Measurements from ENCODE around the gene RADIL.

The RADIL gene

DNA sequence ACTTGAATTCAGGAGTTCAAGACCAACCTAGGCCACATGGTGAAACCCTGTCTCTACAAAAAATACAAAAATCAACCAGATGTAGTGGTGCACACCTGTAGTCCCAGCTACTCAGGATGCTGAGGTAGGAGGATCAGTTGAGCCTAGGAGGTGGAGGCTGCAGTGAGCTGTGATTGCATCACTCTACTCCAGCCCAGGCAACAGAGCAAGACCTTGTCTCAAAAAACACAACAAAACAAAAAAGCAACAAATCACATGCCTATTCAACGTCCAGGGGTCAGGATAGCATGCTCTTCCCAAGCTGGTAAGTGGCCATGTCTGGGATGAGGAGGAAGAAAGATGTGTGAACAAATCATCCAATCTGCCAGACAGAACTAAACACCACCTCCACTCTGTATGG, 6.2 kb upstream of the RADIL start:
- TF ChIP-seq GATA2 (IDR thresholded peaks at IDR 0.05; ENCODE audit: low read depth, low read length), result no peak
- TF ChIP-seq GATA3 (IDR thresholded peaks at IDR 0.05; ENCODE audit: low read depth, low read length), result no peak

- TF ChIP-seq GATA2 (IDR thresholded peaks at IDR 0.05; ENCODE audit: low read depth, low read length) (no peak), GATA3 (IDR thresholded peaks at IDR 0.05; ENCODE audit: low read depth, low read length) (no peak)
Measured at GRCh38 chr7:4888161-4888560, 4.6 kb upstream of the RADIL start.

- TF ChIP-seq GATA3 (IDR thresholded peaks at IDR 0.05; ENCODE audit: low read depth, low read length) (no peak), GATA2 (IDR thresholded peaks at IDR 0.05; ENCODE audit: low read depth, low read length) (no peak)
Measured at GRCh38 chr7:4886671-4887070, 3.2 kb upstream of the RADIL start.

DNA sequence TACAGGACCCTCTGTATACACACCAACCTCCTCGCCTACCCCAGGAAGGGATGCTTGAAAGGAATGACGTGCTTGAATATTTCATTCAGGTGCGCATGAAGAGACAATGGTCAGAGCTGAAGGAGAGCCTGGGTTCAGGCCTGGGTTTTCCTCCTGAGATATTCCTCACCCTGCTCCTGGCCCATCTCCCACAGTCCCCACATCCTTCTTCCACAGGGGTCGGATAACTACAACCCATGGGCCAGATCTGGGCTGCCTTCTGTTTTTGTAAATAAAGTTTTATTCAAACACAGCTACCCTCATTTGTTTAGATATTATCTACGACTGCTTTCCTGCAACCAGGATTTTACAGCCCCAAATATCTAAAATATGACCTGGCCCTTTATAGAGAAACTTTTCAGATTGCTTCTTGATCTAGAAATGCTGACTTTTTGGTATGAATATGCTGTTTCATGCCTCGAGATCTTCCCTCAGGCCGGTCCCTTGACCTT, 1.8 kb upstream of the RADIL start:
- TF ChIP-seq GATA2 (IDR thresholded peaks at IDR 0.05; ENCODE audit: low read depth, low read length), result no peak
- TF ChIP-seq GATA3 (IDR thresholded peaks at IDR 0.05; ENCODE audit: low read depth, low read length), result no peak

- TF ChIP-seq GATA3 (IDR thresholded peaks at IDR 0.05; ENCODE audit: low read depth, low read length), result no peak
- no peak for TF ChIP-seq GATA2 (IDR thresholded peaks at IDR 0.05; ENCODE audit: low read depth, low read length)
Measured at GRCh38 chr7:4884164-4884563, 648 bp upstream of the RADIL start.

DNA sequence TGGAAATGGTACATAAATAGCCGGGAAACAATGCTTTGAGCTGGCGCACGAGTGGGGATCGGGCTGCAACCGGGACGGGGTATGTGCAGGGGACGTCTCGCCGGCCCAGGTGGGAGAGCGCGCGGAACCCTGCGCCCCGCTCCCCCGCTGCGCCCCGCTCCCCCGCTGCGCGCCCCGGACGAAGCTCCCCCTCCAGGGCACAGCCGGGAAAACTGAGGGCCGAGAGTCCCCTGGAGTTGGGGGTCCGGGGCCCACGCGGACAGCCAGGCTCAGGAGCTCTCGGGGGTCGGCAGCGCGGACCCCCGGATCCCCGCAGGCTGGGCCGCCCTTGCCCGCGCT, 514 bp downstream of the RADIL start:
- no peak for TF ChIP-seq GATA3 (IDR thresholded peaks at IDR 0.05; ENCODE audit: low read depth, low read length)
- TF ChIP-seq GATA2 (IDR thresholded peaks at IDR 0.05; ENCODE audit: low read depth, low read length), result no peak

DNA sequence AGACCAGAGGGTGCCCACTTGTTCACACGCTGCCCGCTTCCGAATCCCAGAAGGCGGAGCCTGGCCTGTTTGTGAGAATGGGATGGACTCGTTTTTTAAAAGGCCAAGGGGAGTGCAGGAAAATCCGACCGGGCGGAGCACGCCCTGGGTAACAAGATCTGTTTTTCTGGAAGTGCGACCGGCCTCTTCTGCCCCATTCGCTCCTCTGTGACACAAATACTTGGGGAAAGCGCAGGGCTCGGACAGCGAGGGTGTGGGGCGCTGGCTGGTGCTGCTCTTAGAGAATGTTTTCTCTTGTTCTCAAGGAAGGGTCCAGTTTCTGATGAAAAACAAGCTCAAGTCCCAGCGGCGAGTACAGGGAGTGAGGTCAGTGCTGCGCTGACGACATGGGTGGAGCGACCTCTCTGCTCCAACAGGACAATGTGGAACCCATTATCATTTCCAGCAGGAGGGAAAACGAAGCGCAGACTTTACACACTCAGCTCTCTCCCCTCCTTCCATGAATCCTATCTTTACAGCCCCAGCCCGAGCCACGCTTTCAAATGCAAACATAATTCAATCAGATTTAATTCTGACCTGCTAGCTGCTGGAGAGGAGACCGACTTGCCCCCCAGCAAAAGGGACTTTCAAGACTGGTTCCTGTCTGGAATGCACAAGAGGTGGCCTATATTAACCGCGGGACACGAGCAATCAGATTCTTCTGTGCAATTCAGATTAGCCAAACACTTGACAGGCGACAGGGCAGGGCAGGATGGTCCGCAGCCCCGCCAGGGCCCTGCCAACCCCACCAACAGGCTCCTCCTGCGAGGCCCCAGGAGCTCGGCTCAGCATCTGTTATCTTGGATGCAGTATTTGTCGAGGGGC, 1.1 kb downstream of the RADIL start:
- no peak for TF ChIP-seq GATA3 (IDR thresholded peaks at IDR 0.05; ENCODE audit: low read depth, low read length)
- TF ChIP-seq GATA2 (IDR thresholded peaks at IDR 0.05; ENCODE audit: low read depth, low read length), result peak; percentile 63

DNA sequence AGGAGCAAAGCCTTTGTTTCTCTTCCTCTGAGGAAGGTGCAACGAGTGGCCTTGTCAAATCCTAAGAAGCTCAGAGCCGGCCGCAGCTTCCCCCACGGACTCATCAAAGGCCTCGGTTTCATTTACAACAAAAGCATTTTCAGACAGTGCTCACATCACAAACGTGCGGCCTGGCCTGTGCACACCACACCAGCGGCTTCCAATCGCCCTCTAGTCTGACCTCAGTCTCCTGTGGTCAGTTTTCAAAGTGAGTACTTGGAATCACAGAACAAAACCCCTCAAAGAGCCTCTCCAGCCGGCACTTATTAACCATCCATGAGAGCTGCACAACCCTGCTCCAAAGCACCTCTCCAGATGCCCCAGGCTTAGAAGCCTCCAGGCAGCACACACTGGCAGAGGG, 3.3 kb downstream of the RADIL start:
- TF ChIP-seq GATA2 (IDR thresholded peaks at IDR 0.05; ENCODE audit: low read depth, low read length) (no peak), GATA3 (IDR thresholded peaks at IDR 0.05; ENCODE audit: low read depth, low read length) (no peak)

GRCh38 chr7:4879396-4880081, 4.0 kb downstream of the RADIL start:
- TF ChIP-seq GATA2 (IDR thresholded peaks at IDR 0.05; ENCODE audit: low read depth, low read length), result no peak; the same call in 1 of the 2 replicates
- TF ChIP-seq GATA3 (IDR thresholded peaks at IDR 0.05; ENCODE audit: low read depth, low read length), result no peak

- TF ChIP-seq GATA3 (IDR thresholded peaks at IDR 0.05; ENCODE audit: low read depth, low read length), result no peak
- TF ChIP-seq GATA2 (IDR thresholded peaks at IDR 0.05; ENCODE audit: low read depth, low read length), result no peak
Measured at GRCh38 chr7:4878336-4879335, 4.9 kb downstream of the RADIL start.

GRCh38 chr7:4876586-4876985, 6.9 kb downstream of the RADIL start:
- TF ChIP-seq GATA3 (IDR thresholded peaks at IDR 0.05; ENCODE audit: low read depth, low read length) (no peak), GATA2 (IDR thresholded peaks at IDR 0.05; ENCODE audit: low read depth, low read length) (no peak)

DNA sequence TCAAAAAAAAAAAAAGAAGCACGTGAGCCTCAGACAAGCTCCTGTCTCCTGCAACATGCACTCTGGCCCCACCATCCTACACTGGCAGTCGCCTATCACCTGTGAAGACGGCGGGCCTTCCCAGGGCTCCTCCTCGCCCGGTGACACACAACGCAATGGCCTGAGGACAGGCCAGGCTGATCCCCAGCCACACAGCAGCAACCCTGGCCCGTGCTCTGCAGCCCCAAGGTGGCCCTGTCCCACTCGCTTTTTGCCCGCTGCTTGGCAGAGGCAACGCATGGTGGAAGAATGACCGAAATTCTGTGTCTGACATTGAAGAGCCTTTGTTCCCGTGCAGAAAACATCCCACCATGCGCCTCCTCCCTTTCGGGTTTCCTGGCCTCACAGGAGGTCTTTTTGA, 8.1 kb downstream of the RADIL start:
- TF ChIP-seq GATA2 (IDR thresholded peaks at IDR 0.05; ENCODE audit: low read depth, low read length), result no peak
- TF ChIP-seq GATA3 (IDR thresholded peaks at IDR 0.05; ENCODE audit: low read depth, low read length), result no peak

- peak; percentile 90 for TF ChIP-seq GATA2 (IDR thresholded peaks at IDR 0.05; ENCODE audit: low read depth, low read length)
- TF ChIP-seq GATA3 (IDR thresholded peaks at IDR 0.05; ENCODE audit: low read depth, low read length), result no peak
Measured at GRCh38 chr7:4873071-4873944, 10.2 kb downstream of the RADIL start.

Measured in SH-SY5Y (cell line).